GM20431 (cell line): Measurements from ENCODE around the gene GRK5.

Experiments used
- in situ Hi-C: fragments of 300-500 bp; cut with MseI, MboI; formaldehyde crosslinking; loops from one replicate; pipeline ENCODE4 v1.15.0; 2020; ENCODE audit warnings: low sequenced_read_pairs; ENCODE audit not compliant: unreplicated experiment

Gene GRK5

GRCh38 chr10:119191881-119192280 lies 15.5 kb upstream of the GRK5 start:
- in situ Hi-C loops = loop anchor here (10.0 kb wide), 1 partner anchor 223 kb away; no protein-coding TSS in a partner anchor

- in situ Hi-C loops = loop anchor here (10.0 kb wide), 1 partner anchor 217 kb away; no protein-coding TSS in a partner anchor
These were observed 9.4 kb upstream of the GRK5 start for GRCh38 chr10:119197921-119198320.

- in situ Hi-C loops = loop anchor here (10.0 kb wide), 1 partner anchor 216 kb away; no protein-coding TSS in a partner anchor
These were observed 8.9 kb upstream of the GRK5 start for GRCh38 chr10:119198438-119198837.

- in situ Hi-C loops = loop anchor here (10.0 kb wide), 1 partner anchor 215 kb away; no protein-coding TSS in a partner anchor
These were observed 8.0 kb upstream of the GRK5 start for GRCh38 chr10:119199231-119199992.

- in situ Hi-C loops = loop anchor here (10.0 kb wide), 1 partner anchor 234 kb away; no protein-coding TSS in a partner anchor
These were observed 6.1 kb upstream of the GRK5 start for GRCh38 chr10:119201233-119201632.

- in situ Hi-C loops = loop anchor here (10.0 kb wide), 1 partner anchor 232 kb away; no protein-coding TSS in a partner anchor
These were observed 4.4 kb upstream of the GRK5 start for GRCh38 chr10:119203006-119203405.

GRCh38 chr10:119205894-119206602 lies 1.3 kb upstream of the GRK5 start:
- in situ Hi-C loops = loop anchor here (10.0 kb wide), 1 partner anchor 229 kb away; no protein-coding TSS in a partner anchor

GRCh38 chr10:119206603-119207365 lies 587 bp upstream of the GRK5 start:
- in situ Hi-C loops = loop anchor here (10.0 kb wide), 1 partner anchor 228 kb away; no protein-coding TSS in a partner anchor

- in situ Hi-C loops = loop anchor here (10.0 kb wide), 1 partner anchor 227 kb away; no protein-coding TSS in a partner anchor
These were observed 562 bp downstream of the GRK5 start for GRCh38 chr10:119207713-119208552.

GRCh38 chr10:119208553-119208940 lies 1.2 kb downstream of the GRK5 start:
- in situ Hi-C loops = loop anchor here (10.0 kb wide), 1 partner anchor 226 kb away; no protein-coding TSS in a partner anchor

- in situ Hi-C loops = loop anchor here (10.0 kb wide), 1 partner anchor 226 kb away; no protein-coding TSS in a partner anchor
These were observed 1.8 kb downstream of the GRK5 start for GRCh38 chr10:119209035-119209735.

- in situ Hi-C loops = loop anchor here (10.0 kb wide), 1 partner anchor 225 kb away; no protein-coding TSS in a partner anchor
These were observed 2.5 kb downstream of the GRK5 start for GRCh38 chr10:119209736-119210355.

GRCh38 chr10:119210633-119211032 lies 3.3 kb downstream of the GRK5 start:
- in situ Hi-C loops = no loop called here

- in situ Hi-C loops = no loop called here
These were observed 3.8 kb downstream of the GRK5 start for GRCh38 chr10:119211176-119211575.

GRCh38 chr10:119211625-119212441 lies 4.5 kb downstream of the GRK5 start:
- in situ Hi-C loops = no loop called here

- in situ Hi-C loops = no loop called here
These were observed 8.0 kb downstream of the GRK5 start for GRCh38 chr10:119215371-119215770.

GRCh38 chr10:119216127-119216526 lies 8.8 kb downstream of the GRK5 start:
- in situ Hi-C loops = no loop called here
